ENCODE data around the gene GFAP.

DNA sequence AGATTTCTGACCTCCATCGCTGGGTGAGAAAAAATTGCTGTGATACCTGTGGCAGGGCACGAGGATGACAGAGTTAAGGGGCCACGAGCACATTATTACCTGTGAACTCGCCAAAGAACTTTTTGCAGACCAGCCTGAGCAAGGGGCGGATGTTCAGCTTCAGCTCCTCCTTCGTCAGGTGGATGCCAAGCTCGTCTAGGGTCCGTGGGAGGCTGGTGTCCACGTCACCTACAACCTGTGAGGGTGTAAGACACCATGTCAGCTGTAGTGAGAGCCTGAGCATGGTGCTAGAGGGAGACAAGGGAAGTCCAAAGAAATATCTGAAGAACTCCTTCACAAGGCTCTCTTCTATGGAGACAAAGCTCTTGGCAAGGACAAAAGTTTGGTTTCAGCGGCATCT, 50.5 kb downstream of the GFAP start:
- TF ChIP-seq, protein P1, sequence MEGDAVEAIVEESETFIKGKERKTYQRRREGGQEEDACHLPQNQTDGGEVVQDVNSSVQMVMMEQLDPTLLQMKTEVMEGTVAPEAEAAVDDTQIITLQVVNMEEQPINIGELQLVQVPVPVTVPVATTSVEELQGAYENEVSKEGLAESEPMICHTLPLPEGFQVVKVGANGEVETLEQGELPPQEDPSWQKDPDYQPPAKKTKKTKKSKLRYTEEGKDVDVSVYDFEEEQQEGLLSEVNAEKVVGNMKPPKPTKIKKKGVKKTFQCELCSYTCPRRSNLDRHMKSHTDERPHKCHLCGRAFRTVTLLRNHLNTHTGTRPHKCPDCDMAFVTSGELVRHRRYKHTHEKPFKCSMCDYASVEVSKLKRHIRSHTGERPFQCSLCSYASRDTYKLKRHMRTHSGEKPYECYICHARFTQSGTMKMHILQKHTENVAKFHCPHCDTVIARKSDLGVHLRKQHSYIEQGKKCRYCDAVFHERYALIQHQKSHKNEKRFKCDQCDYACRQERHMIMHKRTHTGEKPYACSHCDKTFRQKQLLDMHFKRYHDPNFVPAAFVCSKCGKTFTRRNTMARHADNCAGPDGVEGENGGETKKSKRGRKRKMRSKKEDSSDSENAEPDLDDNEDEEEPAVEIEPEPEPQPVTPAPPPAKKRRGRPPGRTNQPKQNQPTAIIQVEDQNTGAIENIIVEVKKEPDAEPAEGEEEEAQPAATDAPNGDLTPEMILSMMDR (IDR thresholded peaks at IDR 0.05; ENCODE audit: insufficient read depth, low read length, poor library complexity, severe bottlenecking) = no peak
- no peak for TF ChIP-seq EZH2phosphoT487 (conservative IDR thresholded peaks at IDR 0.05; ENCODE audit: low read length)
